ENCODE results near the gene LPAR5.

The LPAR5 gene

GRCh38 chr12:6635856-6636531 is at the start of gene LPAR5:
Gene LPAR5, minus strand, starts transcription at chr12:6635959. Its CDS starts 14,711 bp downstream, at chr12:6621248.
- DNase-seq: no peak

DNA sequence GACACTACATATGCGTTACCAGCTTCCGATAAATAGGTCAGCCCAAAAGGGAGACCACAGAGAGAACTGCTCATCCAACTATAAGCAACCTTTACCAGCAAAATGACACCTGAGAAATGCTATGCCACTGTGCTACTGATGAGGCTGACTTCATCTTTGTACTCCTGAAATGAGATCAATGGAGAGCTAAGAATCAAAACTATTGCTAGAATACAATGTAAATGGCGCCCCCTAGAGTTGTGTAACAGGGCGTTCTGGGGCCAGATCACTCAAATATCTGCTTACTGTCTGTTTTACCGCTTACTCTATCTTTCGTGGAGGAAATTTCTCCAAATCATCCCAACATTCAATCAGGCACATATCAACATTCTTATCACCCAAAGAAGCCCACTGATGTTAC is 48.9 kb upstream of the LPAR5 start:
- peak; percentile 23 for DNase-seq

DNA sequence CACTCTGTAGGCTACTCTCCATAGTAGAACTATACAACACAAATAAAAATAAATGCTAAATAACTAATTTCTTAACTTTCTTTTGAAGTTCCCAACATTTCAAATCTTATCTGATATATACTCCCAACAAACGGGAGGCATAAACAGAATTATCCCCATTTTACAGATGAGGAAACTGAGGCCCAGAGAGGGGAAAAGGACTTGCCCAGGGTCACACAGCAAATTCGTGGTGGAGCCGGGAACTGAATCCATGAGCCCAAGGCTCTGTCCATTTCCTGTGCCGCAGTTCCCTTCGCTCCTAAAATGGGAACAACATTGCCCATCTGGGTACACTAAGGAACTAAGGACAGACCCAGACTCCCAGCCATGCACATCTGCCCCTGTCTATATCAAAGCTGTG is 41.2 kb upstream of the LPAR5 start:
- no peak for DNase-seq

GRCh38 chr12:6672143-6672542 is 36.4 kb upstream of the LPAR5 start:
- DNase-seq: no peak

GRCh38 chr12:6667559-6668210 is 31.9 kb upstream of the LPAR5 start:
- DNase-seq: no peak

- DNase-seq: no peak
Measured at GRCh38 chr12:6666211-6666610, 30.5 kb upstream of the LPAR5 start.

DNA sequence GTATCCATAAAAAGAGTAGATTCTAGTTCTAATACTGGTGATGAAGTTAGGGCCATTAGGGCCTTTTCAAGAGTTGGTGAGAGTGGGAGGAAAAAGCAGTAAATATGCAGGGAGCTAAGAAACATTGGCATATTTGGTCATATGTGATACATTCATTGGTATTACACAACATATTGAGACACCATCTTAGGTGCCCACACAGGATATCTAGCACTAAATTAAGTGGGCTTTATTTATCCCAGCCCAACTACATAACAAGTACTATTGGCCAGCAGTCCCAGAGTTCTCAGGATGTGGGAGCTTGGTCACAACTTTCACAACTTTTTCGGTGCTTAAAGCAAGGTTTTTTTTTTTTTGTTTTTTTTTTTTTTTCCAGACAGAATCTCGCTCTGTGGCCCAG is 29.1 kb upstream of the LPAR5 start:
- no peak for DNase-seq

DNA sequence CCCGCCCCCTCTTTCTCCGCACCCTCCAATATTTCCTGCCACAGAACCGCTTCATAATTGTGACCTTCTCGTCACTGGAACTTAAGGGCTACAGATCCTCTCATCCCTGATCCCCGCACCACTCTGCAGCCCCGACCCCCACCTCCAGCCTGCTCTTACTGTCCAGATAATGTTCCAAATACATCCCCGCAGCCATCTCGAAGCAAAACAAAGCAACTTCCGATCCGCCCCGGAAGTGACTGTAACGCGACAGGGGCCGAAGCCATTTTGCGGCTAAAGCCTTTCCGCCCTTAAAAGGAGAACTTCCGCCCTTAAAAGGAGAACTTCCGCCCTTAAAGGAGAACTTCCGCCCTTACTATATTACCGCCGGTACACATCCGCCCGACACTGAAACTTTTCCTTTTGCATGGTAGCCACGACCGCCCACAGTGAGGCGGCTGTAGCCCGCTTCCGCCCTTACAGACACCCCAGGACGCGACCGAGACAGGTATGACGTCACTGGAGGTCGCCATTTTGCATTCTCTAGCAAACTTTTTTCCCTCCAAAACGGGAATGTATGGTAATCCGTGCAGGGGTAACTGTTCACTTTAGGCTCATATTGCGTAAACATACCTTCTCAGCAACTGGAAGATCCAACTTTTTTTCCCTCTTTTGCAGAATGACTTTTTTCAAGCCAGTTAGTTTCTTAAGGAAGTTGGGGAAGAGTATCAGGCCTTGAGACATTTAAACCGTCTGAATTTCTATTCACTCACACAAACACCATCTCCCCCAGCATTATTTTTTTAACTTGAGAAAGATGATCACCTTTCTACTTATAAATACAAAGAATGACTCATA is 27.4 kb upstream of the LPAR5 start, which contains the start of gene ING4:
Gene ING4 (minus strand): TSS at position 214 of the 837 bp plus-strand sequence. CDS start 18 bp downstream, at position 196.
- peak; percentile 93 for DNase-seq

- no peak for DNase-seq
Measured at GRCh38 chr12:6662602-6662905, 26.8 kb upstream of the LPAR5 start.

- no peak for DNase-seq
Measured at GRCh38 chr12:6653987-6654386, 18.2 kb upstream of the LPAR5 start.

GRCh38 chr12:6653342-6653741 is 17.6 kb upstream of the LPAR5 start:
- no peak for DNase-seq

GRCh38 chr12:6652391-6652790 is 16.6 kb upstream of the LPAR5 start:
- DNase-seq: no peak

DNA sequence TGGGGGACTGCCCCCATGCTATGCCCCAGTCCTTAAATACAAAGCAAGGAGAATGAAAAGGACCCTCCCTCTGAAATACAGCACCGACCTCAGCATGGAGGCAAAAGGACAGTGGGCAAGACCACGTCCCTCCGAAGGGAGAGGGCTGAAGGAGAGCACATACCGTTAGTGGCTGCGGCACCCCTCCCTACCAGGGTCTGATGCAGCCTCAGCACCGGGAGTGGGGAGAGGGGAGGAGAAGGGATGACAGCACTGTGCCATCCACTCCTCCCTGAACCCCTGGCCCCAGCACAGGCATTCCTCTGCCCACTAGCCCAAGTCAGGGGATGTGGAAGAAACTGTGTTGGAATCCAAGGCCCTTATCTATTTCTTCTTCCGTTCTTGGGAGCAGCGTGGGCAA is 15.1 kb upstream of the LPAR5 start:
- no peak for DNase-seq

GRCh38 chr12:6647083-6647604 is 11.4 kb upstream of the LPAR5 start, which contains the start of gene ACRBP:
Gene ACRBP, minus strand, starts transcription at chr12:6647432. Its CDS starts 66 bp downstream, at chr12:6647366.
- DNase-seq: no peak

- no peak for DNase-seq
Measured at GRCh38 chr12:6646276-6647082, 10.7 kb upstream of the LPAR5 start.

GRCh38 chr12:6644903-6645302 is 9.1 kb upstream of the LPAR5 start:
- DNase-seq: no peak

DNA sequence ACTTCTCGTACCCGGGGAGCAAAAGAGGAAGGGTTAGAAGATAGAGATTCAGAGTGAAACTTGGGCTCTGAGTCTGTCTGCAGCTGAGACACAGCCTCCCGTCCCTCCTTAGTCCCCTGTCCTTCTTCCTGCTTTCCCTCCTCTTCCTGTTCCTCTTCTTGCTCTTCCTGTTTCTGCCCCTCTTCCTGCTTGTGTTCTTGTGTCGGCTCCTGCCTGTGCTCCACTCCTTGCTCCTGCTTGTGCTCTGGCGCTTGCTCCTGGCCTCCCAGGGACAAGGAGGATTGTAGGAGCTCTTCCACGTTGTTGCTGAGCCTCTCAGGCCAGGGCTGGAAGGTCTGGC is 8.5 kb upstream of the LPAR5 start:
- no peak for DNase-seq

DNA sequence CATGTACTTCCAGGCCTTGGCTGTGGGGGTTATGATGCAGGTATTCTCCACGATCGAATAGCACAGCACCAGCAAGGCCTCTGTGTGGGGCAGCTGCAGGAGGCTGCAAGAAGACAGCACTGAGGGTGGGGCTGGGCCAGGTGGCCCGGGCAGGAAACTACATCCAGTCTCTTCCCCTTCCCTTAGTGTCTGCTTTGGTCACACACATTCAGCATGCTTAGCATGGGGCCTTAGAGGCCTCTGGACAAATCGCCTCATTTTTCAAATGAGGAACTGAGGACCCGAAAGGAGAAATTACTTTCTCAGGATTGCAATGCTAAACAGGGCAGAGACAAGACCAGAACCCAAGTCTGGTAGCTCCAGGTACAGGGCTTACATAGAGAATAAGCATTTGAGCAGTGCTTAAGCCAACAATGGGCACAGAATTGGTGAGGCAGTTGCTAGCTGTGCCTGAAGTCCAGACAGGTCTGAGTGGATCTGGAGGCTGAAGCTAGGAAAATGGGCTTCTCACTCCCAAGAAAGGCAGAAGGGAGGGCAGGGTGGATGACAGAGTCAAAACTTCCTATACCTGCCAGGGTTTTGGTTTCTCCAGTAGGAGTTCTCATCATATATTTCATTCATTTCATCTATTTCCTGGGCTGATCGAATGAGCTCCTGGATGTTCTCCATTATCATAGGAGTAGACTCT is 8.0 kb upstream of the LPAR5 start:
- no peak for DNase-seq

- DNase-seq: no peak
Measured at GRCh38 chr12:6641131-6641530, 5.4 kb upstream of the LPAR5 start.

GRCh38 chr12:6640497-6640896 is 4.7 kb upstream of the LPAR5 start:
- no peak for DNase-seq

GRCh38 chr12:6639151-6639801 is 3.5 kb upstream of the LPAR5 start:
- no peak for DNase-seq

DNA sequence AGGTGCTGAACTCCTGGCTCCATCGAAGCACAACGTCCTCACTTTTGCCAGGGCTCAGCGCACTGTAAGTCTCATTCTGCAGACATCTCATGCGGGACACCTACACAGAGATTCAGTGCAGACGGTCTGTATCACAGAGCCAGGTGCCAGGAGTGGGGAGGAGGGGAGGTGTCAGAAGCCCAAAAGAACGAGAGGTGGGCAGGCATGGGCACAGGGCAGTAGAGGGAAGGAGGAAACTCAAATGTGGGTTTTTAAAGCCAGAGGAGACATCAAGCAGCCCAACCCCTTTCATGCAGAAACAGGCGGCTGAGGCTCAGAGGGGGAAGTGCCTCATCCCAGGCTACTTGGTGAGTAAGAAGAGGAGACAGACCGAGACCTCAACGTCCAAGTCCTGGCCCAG is 2.5 kb upstream of the LPAR5 start:
- no peak for DNase-seq
